ENCODE data around the gene PRKAG2.

The PRKAG2 gene

DNA sequence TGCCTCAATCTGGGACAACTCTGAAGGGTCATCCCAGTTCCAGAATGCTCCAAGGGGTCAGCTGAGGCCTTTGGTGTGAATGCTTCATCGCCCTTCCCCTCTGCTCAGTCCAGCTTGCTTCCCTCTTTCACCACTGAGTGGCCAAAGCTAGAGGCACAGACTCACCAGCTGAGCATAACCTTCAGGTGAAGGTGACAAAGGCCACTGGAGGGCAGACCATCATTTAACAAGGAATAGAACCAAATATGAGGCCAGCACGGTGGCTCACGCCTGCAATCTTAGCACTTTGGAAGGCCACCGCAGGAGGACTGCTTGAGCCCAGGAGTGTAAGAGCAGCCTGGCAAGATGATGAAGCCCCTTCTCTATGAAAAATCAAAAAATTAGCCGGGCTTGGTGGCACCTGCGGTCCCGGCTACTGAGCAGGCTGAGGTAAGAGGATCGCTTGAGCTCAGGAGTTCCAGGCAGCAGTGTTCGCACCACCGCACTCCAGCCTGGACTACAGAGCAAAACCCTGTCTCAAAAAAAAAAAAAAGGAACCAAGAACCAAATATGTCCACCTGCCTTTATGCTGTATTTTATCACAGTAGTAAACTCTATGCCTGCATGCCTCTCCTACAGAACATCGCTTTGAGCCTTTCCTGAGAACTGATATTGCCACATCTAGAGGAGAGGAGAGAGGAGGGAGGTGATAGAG, 13.4 kb downstream of the PRKAG2 start:
- no peak for TF ChIP-seq JUND (IDR thresholded peaks at IDR 0.05; ENCODE audit: low read depth)
- in situ Hi-C loops (cut with HindIII; ENCODE audit: low pct_unique_long_range_greater_than_20kb, low sequenced_read_pairs): no loop called here
- DNase-seq (ENCODE audit: low read depth in 1 of 2, low spot score in 1 of 2): peak in 1 of 2 experiments; percentile 31

DNA sequence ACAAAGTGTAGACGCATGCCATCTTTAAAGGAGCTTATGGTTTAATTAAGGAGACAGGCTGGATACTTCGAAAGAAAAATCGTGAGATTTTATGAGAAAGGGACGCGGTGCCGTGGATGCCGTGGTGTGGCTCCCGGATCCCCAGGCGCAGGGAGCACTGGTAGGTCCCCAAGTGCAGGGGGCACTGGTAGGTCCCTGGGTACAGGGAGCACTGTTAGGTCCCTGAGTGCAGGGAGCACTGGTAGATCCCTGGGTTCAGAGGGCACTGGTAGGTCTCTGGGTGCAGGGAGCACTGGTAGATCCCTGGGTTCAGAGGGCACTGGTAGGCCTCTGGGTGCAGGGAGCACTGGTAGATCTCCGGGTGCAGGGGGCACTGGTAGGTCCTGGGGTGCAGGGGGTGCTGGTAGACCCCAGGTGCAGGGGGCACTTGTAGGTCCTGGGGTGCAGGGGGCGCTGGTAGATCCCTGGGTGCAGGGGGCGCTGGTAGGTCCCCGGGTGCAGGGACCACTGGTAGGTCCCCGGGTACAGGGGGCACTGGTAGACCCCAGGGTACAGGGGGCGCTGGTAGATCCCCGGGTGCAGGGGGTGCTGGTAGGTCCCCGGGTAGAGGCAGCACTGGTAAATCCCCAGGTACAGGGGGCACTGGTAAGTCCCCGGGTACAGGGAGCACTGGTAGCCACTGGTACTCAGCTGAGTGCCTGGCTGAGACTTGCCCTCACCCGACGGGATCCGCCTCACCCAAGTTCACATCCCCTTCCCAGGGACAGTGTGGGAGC, 14.1 kb downstream of the PRKAG2 start:
- no peak for TF ChIP-seq JUND (IDR thresholded peaks at IDR 0.05; ENCODE audit: low read depth)
- in situ Hi-C loops (cut with HindIII; ENCODE audit: low pct_unique_long_range_greater_than_20kb, low sequenced_read_pairs): no loop called here
- no peak for DNase-seq (ENCODE audit: low read depth in 1 of 2, low spot score in 1 of 2)

DNA sequence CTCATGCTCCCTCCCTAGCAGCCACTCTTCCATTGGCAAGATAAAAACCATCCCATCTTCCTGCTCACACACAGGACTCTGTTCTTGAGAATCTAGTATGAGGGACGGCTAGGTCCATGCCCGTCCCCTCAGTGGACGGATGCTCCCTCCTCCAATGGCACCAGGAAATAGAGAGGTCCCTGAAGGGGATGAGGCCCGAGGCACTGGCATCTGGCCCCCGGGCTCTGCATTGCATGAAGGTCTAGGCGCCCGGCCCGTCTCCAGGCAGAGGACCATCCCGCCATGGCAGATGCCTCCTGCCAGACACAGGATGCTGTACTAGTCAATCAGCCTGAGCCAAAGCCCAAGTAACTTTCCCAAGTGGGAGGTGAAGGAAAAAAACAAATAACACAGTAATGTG, 15.0 kb downstream of the PRKAG2 start:
- TF ChIP-seq JUND (IDR thresholded peaks at IDR 0.05; ENCODE audit: low read depth): no peak
- DNase-seq (ENCODE audit: low read depth in 1 of 2, low spot score in 1 of 2): no peak
- in situ Hi-C loops (cut with HindIII; ENCODE audit: low pct_unique_long_range_greater_than_20kb, low sequenced_read_pairs): no loop called here

DNA sequence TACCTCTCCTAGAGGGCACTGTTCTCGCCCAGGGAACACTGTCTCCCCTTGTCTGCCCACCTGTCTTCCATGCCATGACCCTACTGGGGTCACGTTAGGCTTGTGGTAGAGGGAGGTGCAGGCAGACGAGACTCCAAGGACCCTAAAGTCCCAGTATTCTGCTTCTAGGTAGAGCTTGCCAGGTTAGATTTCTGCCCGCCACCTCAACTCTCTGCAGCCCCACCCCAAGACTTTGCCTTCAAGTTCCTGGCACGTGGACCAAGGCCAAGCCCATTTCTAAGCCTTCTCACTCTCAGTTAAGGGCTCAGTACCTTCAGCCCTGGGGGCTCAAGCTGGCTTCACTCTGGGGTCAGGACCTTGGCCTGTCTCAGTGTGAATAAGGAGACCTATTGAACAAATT, 16.1 kb downstream of the PRKAG2 start:
- DNase-seq (ENCODE audit: low read depth in 1 of 2, low spot score in 1 of 2): no peak
- no peak for TF ChIP-seq JUND (IDR thresholded peaks at IDR 0.05; ENCODE audit: low read depth)
- in situ Hi-C loops (cut with HindIII; ENCODE audit: low pct_unique_long_range_greater_than_20kb, low sequenced_read_pairs): no loop called here

DNA sequence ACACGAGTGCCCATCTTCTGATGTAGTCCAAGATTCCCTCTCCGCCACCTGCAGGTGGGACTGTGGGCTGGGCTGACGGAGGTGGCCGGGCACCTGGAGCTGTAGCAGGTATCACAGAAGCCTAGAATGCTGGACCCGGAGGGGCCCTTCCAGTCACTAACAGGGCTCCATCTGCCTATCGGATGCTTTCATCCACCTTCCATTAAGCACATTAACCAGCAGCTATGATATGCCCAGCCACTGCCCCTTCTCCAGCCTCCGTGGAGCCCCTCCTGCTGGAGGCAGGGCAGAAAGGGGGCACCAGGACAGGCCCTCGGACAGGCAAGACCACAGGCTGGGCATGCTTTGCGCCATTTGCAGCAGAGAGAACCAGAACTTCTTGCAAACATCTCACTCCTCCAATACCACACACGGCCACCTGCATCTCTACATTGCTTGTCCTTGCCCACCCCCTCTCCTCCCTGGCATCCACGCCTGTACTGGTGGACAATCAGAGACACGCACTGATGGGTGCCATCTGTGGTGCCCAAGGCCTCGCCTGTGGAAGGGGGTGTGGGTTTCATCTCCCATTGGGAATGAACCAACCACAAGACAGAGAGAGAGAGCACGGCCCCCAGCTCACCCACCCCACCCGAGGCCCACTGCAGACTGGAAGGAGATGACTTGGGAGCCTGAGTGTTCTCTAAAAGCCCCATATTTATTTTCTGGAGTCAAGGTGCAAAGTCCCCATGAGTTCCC, 16.8 kb downstream of the PRKAG2 start:
- TF ChIP-seq JUND (IDR thresholded peaks at IDR 0.05; ENCODE audit: low read depth): no peak
- no peak for DNase-seq (ENCODE audit: low read depth in 1 of 2, low spot score in 1 of 2)
- in situ Hi-C loops (cut with HindIII; ENCODE audit: low pct_unique_long_range_greater_than_20kb, low sequenced_read_pairs): no loop called here

DNA sequence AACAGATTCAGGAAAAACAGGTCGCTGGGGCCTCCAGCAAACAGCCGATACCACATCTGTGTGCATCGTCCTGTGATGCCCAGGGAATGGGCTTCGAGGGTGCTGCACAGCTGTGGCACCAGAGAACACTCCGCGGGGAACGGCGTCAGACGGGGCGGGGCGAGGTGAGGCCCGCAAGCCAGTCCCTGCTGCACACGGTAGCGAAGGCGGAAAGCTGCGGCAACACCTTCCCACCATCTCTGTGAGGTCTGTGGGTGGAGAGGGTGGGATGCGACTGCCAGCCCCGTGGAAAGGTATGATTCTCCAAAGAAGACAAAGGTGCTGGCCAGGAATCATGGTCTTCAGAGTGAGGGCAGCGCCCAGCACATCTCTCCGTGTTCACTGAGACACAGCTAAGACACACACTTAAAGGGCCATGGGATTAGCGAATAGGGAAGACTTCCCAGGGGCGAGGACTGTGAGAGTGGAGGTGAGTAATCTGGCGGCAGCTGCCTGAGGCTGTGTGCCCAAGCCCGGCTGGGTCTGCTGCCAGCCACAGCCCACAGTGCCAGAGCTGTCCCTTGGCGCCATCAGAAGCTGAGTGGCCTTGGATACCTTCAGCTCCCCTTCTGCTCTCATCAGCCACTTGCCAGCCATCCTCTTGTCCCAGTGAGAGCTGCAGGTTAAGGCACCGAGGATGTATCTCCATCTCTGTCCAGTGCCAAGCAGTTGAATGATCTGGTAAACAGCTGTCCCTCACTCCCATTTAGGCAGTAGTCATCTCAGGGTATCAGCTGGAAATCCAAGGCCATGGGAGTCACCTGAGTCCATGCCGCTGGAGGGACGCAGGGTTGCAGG, 17.6 kb downstream of the PRKAG2 start:
- TF ChIP-seq JUND (IDR thresholded peaks at IDR 0.05; ENCODE audit: low read depth): no peak
- in situ Hi-C loops (cut with HindIII; ENCODE audit: low pct_unique_long_range_greater_than_20kb, low sequenced_read_pairs): no loop called here
- peak in 1 of 2 experiments; percentile 48 for DNase-seq (ENCODE audit: low read depth in 1 of 2, low spot score in 1 of 2)

DNA sequence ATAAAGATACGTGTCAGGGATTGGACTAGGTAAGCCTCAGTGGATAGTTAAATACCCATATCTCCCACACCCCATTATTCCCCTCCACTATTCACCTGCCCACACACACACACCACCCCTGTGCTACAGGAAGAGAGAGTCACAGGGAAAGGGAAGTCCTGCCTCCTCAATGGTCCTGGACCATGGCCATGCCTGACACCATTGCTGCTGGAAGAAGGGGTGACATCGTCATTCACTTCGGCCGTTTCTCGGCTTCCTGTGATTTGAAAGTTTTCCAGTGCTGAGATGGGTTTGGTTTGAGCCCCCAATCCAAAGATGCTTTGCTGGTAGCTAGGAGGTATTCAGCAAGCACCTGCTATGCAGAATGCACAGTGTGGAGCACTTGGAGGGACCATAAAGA, 18.5 kb downstream of the PRKAG2 start:
- in situ Hi-C loops (cut with HindIII; ENCODE audit: low pct_unique_long_range_greater_than_20kb, low sequenced_read_pairs): no loop called here
- no peak for DNase-seq (ENCODE audit: low read depth in 1 of 2, low spot score in 1 of 2)
- TF ChIP-seq JUND (IDR thresholded peaks at IDR 0.05; ENCODE audit: low read depth): no peak

DNA sequence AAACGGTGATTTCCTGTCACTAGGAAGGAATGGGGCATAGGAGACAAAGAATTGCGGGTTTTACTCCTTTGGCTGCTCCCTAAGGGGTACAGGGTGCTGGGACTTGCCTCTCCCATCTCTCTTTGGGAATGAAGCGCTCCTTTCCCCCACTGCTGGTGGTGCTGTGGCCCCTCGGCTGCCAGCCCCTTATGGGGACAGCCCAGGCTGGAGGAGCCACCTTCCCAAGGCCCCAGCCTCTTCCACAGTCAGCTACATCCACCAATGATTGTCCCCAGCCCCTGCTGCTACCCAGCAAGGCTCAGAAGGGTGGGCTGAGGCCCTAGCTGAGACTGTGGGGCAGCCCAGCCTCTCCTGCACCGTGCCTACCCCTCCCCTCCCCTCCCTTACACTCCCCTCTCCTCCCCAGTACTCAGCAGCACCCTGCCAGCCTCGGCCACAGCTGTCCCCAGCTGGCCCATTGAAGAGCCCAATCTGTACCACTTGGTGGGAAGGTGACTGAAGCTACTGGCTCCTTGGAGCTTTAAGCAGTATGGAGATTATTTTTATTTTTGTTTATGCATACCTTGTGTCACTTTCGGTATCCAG, 19.0 kb downstream of the PRKAG2 start:
- in situ Hi-C loops (cut with HindIII; ENCODE audit: low pct_unique_long_range_greater_than_20kb, low sequenced_read_pairs): no loop called here
- no peak for DNase-seq (ENCODE audit: low read depth in 1 of 2, low spot score in 1 of 2)
- no peak for TF ChIP-seq JUND (IDR thresholded peaks at IDR 0.05; ENCODE audit: low read depth)

DNA sequence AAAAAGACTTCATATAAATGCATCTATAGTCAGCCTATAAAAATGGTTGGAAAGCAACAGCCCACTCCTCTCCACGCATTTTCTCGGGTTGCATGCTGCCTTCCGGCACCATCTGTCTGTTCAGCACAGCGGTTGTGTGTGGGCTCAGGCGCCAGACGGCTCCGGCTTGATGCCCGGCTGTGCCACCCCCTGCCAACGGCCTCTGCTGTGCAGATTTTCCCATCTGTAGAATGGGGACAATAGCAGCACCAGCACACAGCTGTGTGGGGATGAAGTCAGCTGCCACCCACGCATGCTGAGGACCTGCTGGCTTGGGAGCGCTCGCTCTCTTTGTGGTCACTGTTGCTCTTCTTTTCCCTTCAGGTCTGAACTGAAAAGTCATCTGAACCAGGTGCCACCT, 19.5 kb downstream of the PRKAG2 start:
- no peak for DNase-seq (ENCODE audit: low read depth in 1 of 2, low spot score in 1 of 2)
- in situ Hi-C loops (cut with HindIII; ENCODE audit: low pct_unique_long_range_greater_than_20kb, low sequenced_read_pairs): no loop called here
- no peak for TF ChIP-seq JUND (IDR thresholded peaks at IDR 0.05; ENCODE audit: low read depth)

DNA sequence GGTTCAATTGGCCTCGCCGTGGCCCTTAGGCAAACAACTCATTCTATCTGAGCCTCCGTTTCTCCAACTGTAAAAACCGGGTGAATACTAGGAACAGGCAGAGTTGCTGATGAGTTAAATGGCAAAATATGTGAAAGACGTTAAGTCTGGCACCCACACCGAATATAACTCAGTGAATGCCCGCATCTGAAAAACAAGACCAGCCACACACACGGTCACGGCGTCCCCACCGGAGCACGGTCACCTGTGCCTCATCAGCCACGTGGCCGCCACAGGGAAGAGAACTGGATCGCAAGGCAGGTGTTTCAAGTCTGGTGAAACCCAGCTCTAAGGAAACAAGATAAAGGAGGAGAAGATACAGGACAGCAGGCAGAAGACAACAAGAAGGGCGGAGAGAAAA, 20.4 kb downstream of the PRKAG2 start:
- TF ChIP-seq JUND (IDR thresholded peaks at IDR 0.05; ENCODE audit: low read depth): no peak
- in situ Hi-C loops (cut with HindIII; ENCODE audit: low pct_unique_long_range_greater_than_20kb, low sequenced_read_pairs): no loop called here
- DNase-seq (ENCODE audit: low read depth in 1 of 2, low spot score in 1 of 2): peak; percentile 16 to 88

DNA sequence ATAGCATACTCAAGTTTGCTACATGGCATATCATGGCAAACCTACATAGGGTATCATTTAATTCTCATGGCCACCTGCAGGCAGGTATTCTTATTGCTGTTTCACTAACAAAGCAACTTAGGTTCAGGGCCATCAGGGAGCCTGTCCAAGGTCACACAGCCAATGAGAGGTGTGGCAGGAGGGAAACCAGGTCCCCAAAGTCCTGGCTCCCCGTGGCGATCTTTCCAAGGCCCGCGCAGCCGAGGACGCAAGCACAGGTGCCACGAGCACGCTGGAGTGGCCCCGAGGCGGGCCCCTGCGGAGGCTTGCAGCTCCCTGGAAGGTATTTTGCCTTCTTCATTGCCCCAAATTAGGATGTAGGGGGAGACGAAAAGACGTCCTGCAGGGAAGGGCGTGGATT, 20.8 kb downstream of the PRKAG2 start:
- no peak for TF ChIP-seq JUND (IDR thresholded peaks at IDR 0.05; ENCODE audit: low read depth)
- in situ Hi-C loops (cut with HindIII; ENCODE audit: low pct_unique_long_range_greater_than_20kb, low sequenced_read_pairs): no loop called here
- peak; percentile 30 to 70 for DNase-seq (ENCODE audit: low read depth in 1 of 2, low spot score in 1 of 2)

DNA sequence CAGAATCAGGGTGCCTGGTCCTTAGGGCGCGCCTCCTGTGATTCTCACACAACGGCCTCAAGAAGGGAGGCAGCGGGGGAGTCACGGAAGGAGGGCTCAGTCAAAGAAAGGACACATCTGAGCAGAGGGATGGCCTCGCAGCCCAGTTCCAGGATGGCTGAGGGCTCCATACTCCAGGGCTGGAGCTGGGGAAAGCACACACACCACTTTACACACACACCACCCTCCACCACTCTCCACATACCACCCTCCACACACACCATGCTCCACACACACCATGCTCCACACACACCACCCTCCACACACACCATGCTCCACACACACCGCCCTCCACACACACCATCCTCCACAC, 22.2 kb downstream of the PRKAG2 start:
- in situ Hi-C loops (cut with HindIII; ENCODE audit: low pct_unique_long_range_greater_than_20kb, low sequenced_read_pairs): no loop called here
- DNase-seq (ENCODE audit: low read depth in 1 of 2, low spot score in 1 of 2): no peak
- no peak for TF ChIP-seq JUND (IDR thresholded peaks at IDR 0.05; ENCODE audit: low read depth)

Measured in T47D (cell line).